Upper lobe of left lung (tissue), 6 donors: ENCODE results near the gene USH1C. TPM values are rescaled to one million over a fixed set of nuclear protein-coding genes. Genes with fewer than 3 reads are reported as not detected.

Experiments
- ATAC-seq, 2 donors: fragments of 200-7000 bp; cut with Tn5 transposase; one replicate each; pipeline ENCODE4 v1.9.1; 2022; ENCODE audit warnings: mild to moderate bottlenecking in 2 of 2, moderate library complexity in 2 of 2; ENCODE audit not compliant: low FRiP score in 2 of 2
- DNase-seq, 2 donors: peaks; one replicate each; pipeline ENCODE4 v3.0.0-alpha.2; 2019 to 2020
- H3K27ac ChIP-seq, 4 donors: fragments of 200-600 bp; sonication (generic); one replicate each; pipeline ENCODE4 v1.5.1; 2016 to 2019
- H3K27me3 ChIP-seq, 4 donors: fragments of 200-600 bp; sonication (generic); one replicate each; pipeline ENCODE4 v1.5.1; 2017 to 2019
- H3K36me3 ChIP-seq, 4 donors: fragments of 200-600 bp; sonication (generic); one replicate each; pipeline ENCODE4 v1.5.1; 2016 to 2019
- H3K4me1 ChIP-seq, 4 donors: fragments of 200-600 bp; sonication (generic); one replicate each; pipeline ENCODE4 v1.5.1; 2018 to 2019
- H3K4me3 ChIP-seq, 4 donors: fragments of 200-600 bp; sonication (generic); one replicate each; pipeline ENCODE4 v1.5.1; 2017 to 2019; ENCODE audit warnings: mild to moderate bottlenecking in 2 of 4, moderate library complexity in 1 of 4
- H3K9me3 ChIP-seq, 4 donors: fragments of 200-600 bp; sonication (generic); one replicate each; pipeline ENCODE4 v1.5.1; 2018 to 2019
- CTCF ChIP-seq, 6 experiments: fragments of 450-650 bp in 4 of 6; fragments of 200-600 bp in 2 of 6; sonication (generic) in 2 of 6; IDR thresholded peaks; one replicate each; pipeline ENCODE4 v1.5.1; 2016 to 2019; ENCODE audit warnings: antibody characterized with exemption in 6 of 6
- EP300 ChIP-seq, 4 donors: sonication (generic); formaldehyde crosslinking; IDR thresholded peaks; one replicate each; pipeline ENCODE4 v1.5.1; 2017; ENCODE audit warnings: antibody characterized with exemption in 4 of 4, control low read depth in 2 of 4
- POLR2A ChIP-seq, 4 donors: fragments of 450-650 bp; IDR thresholded peaks; one replicate each; pipeline ENCODE4 v1.5.1; 2016 to 2017; ENCODE audit warnings: antibody characterized with exemption in 4 of 4, mild to moderate bottlenecking in 2 of 4
- POLR2AphosphoS5 ChIP-seq, 2 donors: sonication (generic); formaldehyde crosslinking; IDR thresholded peaks; one replicate each; pipeline ENCODE4 v1.5.1; 2017; ENCODE audit warnings: antibody characterized with exemption in 2 of 2
- WGBS, 2 donors: methylation state at CpG; one replicate each; pipeline ENCODE4 v1.1.5; 2017 to 2018; 5-methylcytosine and 5-hydroxymethylcytosine counted together
- total RNA-seq, 6 donors: library from RNA; depleted of rRNA in 4 of 6; stranded (reverse); fragments of >200 nt in 4 of 6; gene quantifications; one replicate each; pipeline versions ENCODE4 v1.1.0 to v1.2.1, GENCODE V29; 2016 to 2021
- donor health status: DM: no; HTN: no; CAD: no; lungs with moderate emphysema.
- donor health status: DM: no; HTN: yes; CAD: no; lungs with severe emphysema.

USH1C gene
- total RNA-seq, 6 donors from 2014 or later: 0.20 to 2.5 (median 1.2) TPM; not detected in 3

- no peaks in the 10 kb centered on the region for H3K9me3 ChIP-seq
- H3K27me3 ChIP-seq: no peaks in the 10 kb centered on the region
- WGBS, 2 donors: 53 to 58% methylated on average over 3 of the region's 3 CpGs
- DNase-seq (no peak), ATAC-seq (no peak)
- no peaks in the 10 kb centered on the region for H3K36me3 ChIP-seq
- no peak overlapping the region for H3K4me3 ChIP-seq
- TF ChIP-seq POLR2A (IDR thresholded peaks at IDR 0.05): no peak
- no peak overlapping the region for H3K27ac ChIP-seq
- H3K4me1 ChIP-seq: peaks cover 0 to 3% (median 0%) of the 10 kb centered on the region in 4 donors
Measured at GRCh38 chr11:17508306-17508705, 35.9 kb downstream of the USH1C start.

GRCh38 chr11:17507773-17508172, 36.4 kb downstream of the USH1C start:
- H3K4me1 ChIP-seq: peaks cover 0 to 3% (median 0%) of the 10 kb centered on the region in 4 donors
- H3K36me3 ChIP-seq: no peaks in the 10 kb centered on the region
- DNase-seq: no peak
- H3K27me3 ChIP-seq: no peaks in the 10 kb centered on the region
- no peak for ATAC-seq
- no peaks in the 10 kb centered on the region for H3K9me3 ChIP-seq
- TF ChIP-seq POLR2AphosphoS5 (IDR thresholded peaks at IDR 0.05) (no peak), CTCF (IDR thresholded peaks at IDR 0.05) (no peak)
- WGBS, 2 donors: 83 to 95% methylated on average over 2 of the region's 2 CpGs
- H3K27ac ChIP-seq: no peak overlapping the region
- no peak overlapping the region for H3K4me3 ChIP-seq

GRCh38 chr11:17506942-17507341, 37.3 kb downstream of the USH1C start:
- DNase-seq (no peak), ATAC-seq (no peak)
- Histone ChIP-seq H3K4me3 (no peak overlapping the region), H3K27ac (no peak overlapping the region), H3K36me3 (no peaks in the 10 kb centered on the region), H3K9me3 (no peaks in the 10 kb centered on the region), H3K4me1 (peaks cover 0 to 3% (median 0%) of the 10 kb centered on the region in 4 donors), H3K27me3 (no peaks in the 10 kb centered on the region)
- TF ChIP-seq POLR2AphosphoS5 (IDR thresholded peaks at IDR 0.05) (no peak), POLR2A (IDR thresholded peaks at IDR 0.05) (no peak), EP300 (IDR thresholded peaks at IDR 0.05) (no peak), CTCF (IDR thresholded peaks at IDR 0.05) (no peak)
- 67 to 87% methylated on average over 3 of the region's 3 CpGs for WGBS, 2 donors

- Histone ChIP-seq H3K4me3 (no peak overlapping the region), H3K36me3 (no peaks in the 10 kb centered on the region), H3K9me3 (no peaks in the 10 kb centered on the region), H3K4me1 (peaks cover 0 to 3% (median 0%) of the 10 kb centered on the region in 4 donors), H3K27me3 (no peaks in the 10 kb centered on the region), H3K27ac (no peak overlapping the region)
- ATAC-seq (no peak), DNase-seq (no peak)
- WGBS, 2 donors: 86 to 90% methylated on average over 6 of the region's 6 CpGs
- no peak for TF ChIP-seq POLR2AphosphoS5 (IDR thresholded peaks at IDR 0.05)
- no peak for TF ChIP-seq CTCF (IDR thresholded peaks at IDR 0.05)
- no peak for TF ChIP-seq POLR2A (IDR thresholded peaks at IDR 0.05)
- no peak for TF ChIP-seq EP300 (IDR thresholded peaks at IDR 0.05)
Measured at GRCh38 chr11:17506314-17506713, 37.9 kb downstream of the USH1C start.

GRCh38 chr11:17505146-17505545, 39.1 kb downstream of the USH1C start:
- TF ChIP-seq CTCF (IDR thresholded peaks at IDR 0.05) (no peak), EP300 (IDR thresholded peaks at IDR 0.05) (no peak), POLR2AphosphoS5 (IDR thresholded peaks at IDR 0.05) (no peak), POLR2A (IDR thresholded peaks at IDR 0.05) (no peak)
- Histone ChIP-seq H3K27me3 (no peaks in the 10 kb centered on the region), H3K27ac (no peak overlapping the region), H3K4me1 (peaks cover 0 to 3% (median 0%) of the 10 kb centered on the region in 4 donors), H3K36me3 (no peaks in the 10 kb centered on the region), H3K9me3 (no peaks in the 10 kb centered on the region), H3K4me3 (no peak overlapping the region)
- ATAC-seq (no peak), DNase-seq (no peak)
- WGBS, 2 donors: 81 to 83% methylated on average over 3 to 4 of the region's 4 CpGs
